NCI-H460 (cell line): ENCODE measurements around the gene KANK4. TPM values are rescaled to one million over a fixed set of nuclear protein-coding genes. Genes with fewer than 3 reads are reported as not detected.

Experiments
- DNase-seq: peaks from one replicate; pipeline ENCODE4 v3.0.0-alpha.2; 2016; ENCODE audit warnings: low read depth; ENCODE audit errors: extremely low read depth
- small RNA-seq, 2 experiments: library from RNA; depleted of rRNA; stranded (forward); fragments of <200 nt; gene quantifications; one replicate each; pipeline ENCODE3, GENCODE V24; 2014
- total RNA-seq: library from RNA; depleted of rRNA; stranded (reverse); fragments of >200 nt; shearing (Covaris generic); gene quantifications from 2 replicates; pipeline ENCODE4 v1.2.3, GENCODE V29; 2014; rRNA removed

KANK4 gene
- total RNA-seq, 1 experiment from 2014 or later = 0.07 TPM

- no peak for DNase-seq
Observed at GRCh38 chr1:62213075-62213914, 105.9 kb downstream of the KANK4 start.

DNA sequence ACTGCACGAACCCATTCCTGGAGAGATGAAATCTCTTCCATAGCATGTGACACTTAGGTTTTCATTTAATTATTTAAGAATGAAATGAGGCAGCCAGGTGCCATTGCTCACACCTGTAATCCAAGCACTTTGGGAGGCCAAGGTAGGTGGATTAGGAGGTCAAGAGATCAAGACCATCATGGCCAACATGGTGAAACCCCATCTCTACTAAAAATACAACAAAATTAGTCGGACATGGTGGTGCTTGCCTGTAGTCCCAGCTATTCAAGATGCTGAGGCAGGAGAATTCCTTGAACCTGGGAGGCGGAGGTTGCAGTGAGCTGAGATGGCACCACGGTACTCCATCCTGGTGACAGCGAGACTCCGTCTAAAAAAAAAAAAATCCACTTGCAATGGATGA is 106.8 kb downstream of the KANK4 start:
- no peak for DNase-seq

GRCh38 chr1:62210960-62211359 is 108.3 kb downstream of the KANK4 start:
- DNase-seq = no peak

GRCh38 chr1:62209931-62210595 is 109.2 kb downstream of the KANK4 start:
- DNase-seq = no peak

GRCh38 chr1:62208970-62209369 is 110.3 kb downstream of the KANK4 start:
- no peak for DNase-seq

- DNase-seq = no peak
Observed at GRCh38 chr1:62208087-62208486, 111.1 kb downstream of the KANK4 start.

- no peak for DNase-seq
Observed at GRCh38 chr1:62207187-62207586, 112.0 kb downstream of the KANK4 start.

DNA sequence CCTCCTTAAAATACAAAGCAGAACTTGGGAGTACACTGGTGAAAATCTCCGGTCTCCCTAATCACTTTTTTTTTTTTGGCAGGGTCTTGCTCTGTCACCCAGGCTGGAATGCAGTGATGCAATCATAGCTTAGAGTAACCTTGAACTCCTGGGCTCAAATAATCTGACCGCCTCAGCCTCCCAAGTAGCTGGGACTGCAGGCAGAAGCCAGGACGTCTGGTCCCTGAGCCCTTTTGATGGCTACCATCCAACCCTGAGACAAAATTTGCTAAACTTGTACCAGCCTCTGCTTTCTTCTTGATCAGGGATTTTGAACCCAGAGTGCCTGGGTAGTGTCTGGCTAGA is 120.5 kb downstream of the KANK4 start:
- no peak for DNase-seq

DNA sequence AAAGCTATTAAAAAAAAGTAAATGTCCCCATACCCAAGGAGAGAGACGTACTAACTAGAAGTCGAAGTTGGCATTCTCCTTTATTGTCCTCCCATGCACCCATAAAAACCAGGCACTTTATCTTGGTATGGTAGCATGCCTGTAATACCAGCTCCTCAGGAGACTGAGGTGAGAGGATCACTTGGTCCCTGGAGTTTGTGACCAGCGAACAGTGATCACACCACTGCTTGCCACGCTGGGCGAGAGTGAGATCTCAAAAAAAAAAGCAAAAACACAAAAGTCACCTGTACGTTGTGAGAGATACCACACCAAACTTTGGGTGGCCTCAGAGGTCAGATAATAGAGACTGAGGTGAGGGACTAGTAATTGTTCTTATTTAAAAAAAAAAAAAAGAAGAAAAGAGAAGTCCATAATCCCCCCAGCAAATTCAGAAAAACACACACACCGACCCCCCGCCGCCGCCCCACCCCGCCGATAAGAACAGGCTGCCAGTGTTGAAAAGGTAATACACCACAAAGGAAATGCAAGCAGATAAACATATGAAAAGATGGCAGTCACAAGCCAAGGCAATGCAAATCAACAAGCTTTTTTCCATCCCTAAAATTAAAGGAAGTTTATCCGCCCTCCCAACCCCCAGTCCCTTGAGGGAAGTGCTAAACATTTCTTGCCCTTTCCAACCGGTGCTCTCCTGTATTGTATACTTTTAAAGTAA is 121.0 kb downstream of the KANK4 start:
- DNase-seq = no peak

DNA sequence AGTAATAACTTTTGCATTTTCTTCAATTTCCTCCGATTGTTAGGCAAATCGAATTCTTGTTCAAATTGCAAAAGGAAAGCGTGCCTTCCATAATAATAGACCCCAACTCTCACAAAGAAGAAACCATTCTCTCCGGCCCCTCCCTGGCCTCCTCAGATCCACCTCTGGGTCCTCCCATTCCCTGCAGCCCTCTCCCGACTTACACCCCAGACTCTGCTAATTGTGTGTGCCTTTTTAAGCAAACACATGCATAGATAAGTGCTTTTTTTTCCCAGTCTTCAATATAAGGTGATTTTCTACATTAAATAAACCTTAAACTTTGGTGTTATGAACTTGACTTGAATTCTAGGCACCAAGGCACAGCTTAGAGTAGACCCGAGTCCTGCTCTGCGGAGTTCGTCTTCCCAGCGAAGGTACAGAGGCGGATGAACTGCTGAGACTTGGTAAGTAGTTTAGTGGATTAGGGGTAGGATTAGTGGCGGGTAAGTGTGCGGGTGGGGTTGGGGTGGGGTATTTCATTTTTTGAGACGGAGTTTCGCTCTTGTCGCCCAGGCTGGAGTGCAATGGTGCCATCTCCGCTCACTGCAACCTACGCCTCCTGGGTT is 123.0 kb downstream of the KANK4 start:
- DNase-seq = no peak

DNA sequence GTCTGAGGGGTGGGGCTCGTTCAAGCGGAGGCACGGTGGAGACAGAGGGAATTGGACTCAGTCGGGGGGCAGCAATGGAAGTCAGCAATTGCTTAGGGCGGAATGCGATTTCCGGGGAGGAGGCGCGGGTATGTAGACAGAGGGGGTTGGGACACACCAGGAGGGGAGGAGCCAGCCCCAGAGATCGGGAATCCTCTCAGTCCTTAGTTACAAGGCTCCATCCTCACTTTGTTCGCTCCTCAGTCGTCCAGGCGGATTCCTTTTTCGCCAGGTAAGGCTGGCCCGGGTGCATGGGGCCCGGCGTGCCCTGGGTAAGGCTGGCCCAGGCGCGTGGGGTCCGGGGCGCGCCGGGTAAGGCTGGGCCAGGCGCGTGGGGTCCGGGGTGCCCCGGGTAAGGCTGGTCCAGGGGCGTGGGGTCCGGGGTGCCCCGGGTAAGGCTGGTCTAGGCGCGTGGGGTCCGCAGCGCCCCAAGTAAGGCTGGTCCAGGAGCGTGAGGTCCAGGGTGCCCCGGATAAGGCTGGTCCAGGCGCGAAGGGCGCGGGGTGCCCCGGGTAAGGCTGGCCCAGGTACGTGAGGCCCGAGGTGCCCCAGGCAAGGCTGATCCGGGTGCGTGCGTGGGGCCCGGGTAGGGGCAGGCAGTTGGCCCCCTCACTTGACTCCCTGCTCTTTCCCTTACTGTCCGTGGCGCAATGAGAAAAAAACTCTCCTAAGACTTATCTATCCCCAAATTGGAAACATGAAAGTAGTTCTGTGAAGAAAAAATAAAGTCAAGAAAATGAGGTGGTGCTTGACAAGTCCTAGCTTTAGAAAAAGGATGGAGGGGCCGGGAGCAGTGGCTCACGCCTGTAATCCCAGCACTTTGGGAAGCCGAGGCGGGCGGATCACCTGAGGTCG is 124.3 kb downstream of the KANK4 start, which contains the start of gene L1TD1:
TSS of gene L1TD1 (plus strand) at position 199 of the 894 bp plus-strand sequence. CDS start 11,780 bp downstream, outside the sequence.
- no peak for DNase-seq

DNA sequence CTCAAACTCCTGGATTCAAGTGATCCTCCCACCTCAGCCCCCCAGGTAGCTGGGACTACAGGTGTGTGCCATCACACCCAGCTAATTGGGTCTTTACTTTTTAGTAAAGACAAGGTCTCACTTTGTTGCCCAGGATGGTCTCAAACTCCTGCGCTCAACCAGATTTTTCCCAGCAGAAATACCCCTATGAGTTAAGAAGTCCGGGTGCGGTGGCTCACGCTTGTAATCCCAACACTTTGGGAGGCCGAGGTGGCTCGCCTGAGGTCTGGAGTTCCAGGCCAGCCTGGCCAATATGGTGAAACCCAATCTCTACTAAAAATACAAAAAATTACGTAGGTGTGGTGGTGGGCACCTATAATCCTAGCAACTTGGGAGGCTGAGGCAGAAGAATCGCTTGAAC is 131.1 kb downstream of the KANK4 start:
- no peak for DNase-seq

DNA sequence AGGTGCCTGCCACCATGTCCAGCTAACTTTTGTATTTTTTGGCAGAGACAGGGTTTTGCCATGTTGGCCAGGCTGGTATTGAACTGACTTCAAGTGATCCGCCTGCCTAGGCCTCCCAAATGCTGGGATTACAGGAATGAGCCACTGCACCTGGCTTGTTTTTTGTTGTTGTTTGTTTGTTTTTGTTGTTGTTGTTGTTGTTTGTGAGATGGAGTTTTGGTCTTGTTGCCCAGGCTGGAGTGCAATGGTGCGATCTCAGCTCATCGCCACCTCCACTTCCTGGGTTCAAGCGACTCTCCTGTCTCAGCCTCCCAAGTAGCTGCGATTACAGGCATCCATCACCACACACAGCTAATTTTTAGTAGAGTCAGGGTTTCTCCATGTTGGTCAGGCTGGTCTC is 131.7 kb downstream of the KANK4 start:
- no peak for DNase-seq

Small RNAs within 50 kb of the gene (small RNA-seq; reads per million reads assigned to genes)
- gene RNU6-371P = 0 reads per million in 2 experiments

Other genes starting within 250 kb of the KANK4 start
- gene L1TD1, start 124.6 kb downstream of the KANK4 start, total RNA-seq = not detected in 2 replicates
- gene USP1, start 117.6 kb upstream of the KANK4 start, total RNA-seq = 67.6 and 75.2 TPM in 2 replicates